A673 (cell line): ENCODE results near the gene TGM1. TPM values are rescaled to one million over a fixed set of nuclear protein-coding genes. Genes with fewer than 3 reads are reported as not detected.

Source experiments
- BruUV-seq: library from RNA; stranded (reverse); fragments of 400-500 nt; replicated peaks from 2 replicates; lab custom pipeline; 2021; lab: Mats Ljungman, UMichigan
- CTCF ChIA-PET: fragments of 300-600 bp; sonication (Branson Sonifier 250); formaldehyde crosslinking; loops from one replicate; lab custom pipeline; 2022; ENCODE audit warnings: antibody characterized with exemption; lab: Charles Lee
- POLR2A ChIA-PET: fragments of 300-600 bp; sonication (Branson Sonifier 250); formaldehyde crosslinking; loops from one replicate; lab custom pipeline; 2022; ENCODE audit warnings: antibody characterized with exemption; ENCODE audit not compliant: low non-redundant PET; lab: Charles Lee
- DNase-seq: peaks from one replicate; pipeline ENCODE4 v3.0.0-alpha.2; 2015; ENCODE audit warnings: low spot score
- H3K27ac ChIP-seq: fragments of 200-600 bp; sonication (generic); 2 replicates; pipeline ENCODE4 v1.5.1; 2016; ENCODE audit warnings: mixed run types, low read depth, mild to moderate bottlenecking, mixed read lengths, antibody characterized with exemption, low read length; ENCODE audit not compliant: poor library complexity, severe bottlenecking
- H3K27me3 ChIP-seq: fragments of 200-600 bp; sonication (generic); replicated peaks from 2 replicates; pipeline ENCODE4 v1.6.1; 2017; ENCODE audit warnings: mixed run types, low read depth, mild to moderate bottlenecking, mixed read lengths, antibody characterized with exemption, low read length; ENCODE audit not compliant: insufficient read depth, poor library complexity
- H3K36me3 ChIP-seq: fragments of 200-600 bp; sonication (generic); 2 replicates; pipeline ENCODE4 v1.6.1; 2016; ENCODE audit warnings: mixed run types, mild to moderate bottlenecking, mixed read lengths, antibody characterized with exemption, low read length; ENCODE audit not compliant: insufficient read depth, poor library complexity, severe bottlenecking
- H3K4me1 ChIP-seq: fragments of 200-600 bp; sonication (generic); 2 replicates; pipeline ENCODE4 v1.6.1; 2017; ENCODE audit warnings: mixed run types, mild to moderate bottlenecking, mixed read lengths, antibody characterized with exemption, low read length; ENCODE audit not compliant: insufficient read depth, poor library complexity, severe bottlenecking
- H3K4me3 ChIP-seq: fragments of 200-600 bp; sonication (generic); 2 replicates; pipeline ENCODE4 v1.5.1; 2016; ENCODE audit warnings: low read depth, mixed run types, mild to moderate bottlenecking, mixed read lengths, low read length; ENCODE audit not compliant: poor library complexity, severe bottlenecking
- H3K9me3 ChIP-seq: fragments of 200-600 bp; sonication (generic); 2 replicates; pipeline ENCODE4 v1.6.1; 2016; ENCODE audit warnings: mixed run types, low read depth, mild to moderate bottlenecking, mixed read lengths, antibody characterized with exemption, low read length; ENCODE audit not compliant: poor library complexity, severe bottlenecking
- CTCF ChIP-seq: fragments of 300-800, 200-600 bp; sonication (generic); conservative IDR thresholded peaks from 2 replicates; pipeline ENCODE4 v1.5.1; 2017; ENCODE audit warnings: low read depth, mild to moderate bottlenecking, antibody characterized with exemption, low read length, moderate library complexity, mixed read lengths
- EZH2 ChIP-seq: fragments of 200-600 bp; sonication (generic); IDR thresholded peaks from 2 replicates; pipeline ENCODE4 v1.6.1; 2017; ENCODE audit warnings: borderline replicate concordance, low read depth, mild to moderate bottlenecking, mixed read lengths, antibody characterized with exemption, low read length; ENCODE audit not compliant: poor library complexity, severe bottlenecking
- intact Hi-C: fragments of 100-400 bp; cut with micrococcal nuclease; formaldehyde crosslinking; loops from one replicate; pipeline ENCODE4 v1.10.0; 2022; ENCODE audit not compliant: unreplicated experiment
- total RNA-seq: library from RNA; stranded (reverse); gene quantifications from 2 replicates; pipeline ENCODE4 v1.2.3, GENCODE V29; 2021

The TGM1 gene
- total RNA-seq, 1 experiment from 2014 or later = 1.5 TPM

GRCh38 chr14:24310646-24311604 lies 47.9 kb upstream of the TGM1 start, which contains the start of gene LTB4R:
TSS of gene LTB4R (plus strand) at chr14:24311502. CDS start at chr14:24315652, 4,150 bp downstream.
- no peaks in the 10 kb centered on the region for H3K27me3 ChIP-seq
- ChIA-PET CTCF (interaction anchor here (0.6 to 1.1 kb wide), 3 partner anchors 11 to 121 kb away, joined by 3 to 10 read pairs (median 3); no protein-coding TSS in a partner anchor), POLR2A (interaction anchor here (0.6 kb wide), 1 partner anchor 122 kb away, joined by 5 read pairs; the partner anchor contains the start of gene IPO4)
- H3K36me3 ChIP-seq = peaks cover 6% of the 10 kb centered on the region
- peak; percentile 15; the same call in 1 of the 2 replicates for TF ChIP-seq CTCF
- TF ChIP-seq EZH2 = no peak
- no peak within 1 kb of the TSS for H3K4me3 ChIP-seq
- no peaks in the 10 kb centered on the region for H3K9me3 ChIP-seq
- BruUV-seq = no TSS peak
- H3K4me1 ChIP-seq = peaks cover 13% of the 10 kb centered on the region
- intact Hi-C loops = no loop called here
- peak; percentile 54 for DNase-seq
- no peak within 1 kb of the TSS for H3K27ac ChIP-seq

- intact Hi-C loops = no loop called here
- DNase-seq = no peak
- Histone ChIP-seq H3K27ac (no peak overlapping the region), H3K4me1 (peaks cover 13% of the 10 kb centered on the region), H3K27me3 (no peaks in the 10 kb centered on the region), H3K9me3 (no peaks in the 10 kb centered on the region), H3K4me3 (no peak overlapping the region), H3K36me3 (peaks cover 10% of the 10 kb centered on the region)
- CTCF ChIA-PET = interaction anchor here (1.1 kb wide), 1 partner anchor 121 kb away, joined by 3 read pairs; no protein-coding TSS in a partner anchor
- no TSS peak for BruUV-seq
- no peak for TF ChIP-seq CTCF
- no peak for TF ChIP-seq EZH2
- POLR2A ChIA-PET = interaction anchor here (1.6 kb wide), 1 partner anchor 10 kb away, joined by 4 read pairs; the partner anchor contains the start of genes DHRS1 and NOP9
These were observed 47.3 kb upstream of the TGM1 start for GRCh38 chr14:24310265-24310645.

DNA sequence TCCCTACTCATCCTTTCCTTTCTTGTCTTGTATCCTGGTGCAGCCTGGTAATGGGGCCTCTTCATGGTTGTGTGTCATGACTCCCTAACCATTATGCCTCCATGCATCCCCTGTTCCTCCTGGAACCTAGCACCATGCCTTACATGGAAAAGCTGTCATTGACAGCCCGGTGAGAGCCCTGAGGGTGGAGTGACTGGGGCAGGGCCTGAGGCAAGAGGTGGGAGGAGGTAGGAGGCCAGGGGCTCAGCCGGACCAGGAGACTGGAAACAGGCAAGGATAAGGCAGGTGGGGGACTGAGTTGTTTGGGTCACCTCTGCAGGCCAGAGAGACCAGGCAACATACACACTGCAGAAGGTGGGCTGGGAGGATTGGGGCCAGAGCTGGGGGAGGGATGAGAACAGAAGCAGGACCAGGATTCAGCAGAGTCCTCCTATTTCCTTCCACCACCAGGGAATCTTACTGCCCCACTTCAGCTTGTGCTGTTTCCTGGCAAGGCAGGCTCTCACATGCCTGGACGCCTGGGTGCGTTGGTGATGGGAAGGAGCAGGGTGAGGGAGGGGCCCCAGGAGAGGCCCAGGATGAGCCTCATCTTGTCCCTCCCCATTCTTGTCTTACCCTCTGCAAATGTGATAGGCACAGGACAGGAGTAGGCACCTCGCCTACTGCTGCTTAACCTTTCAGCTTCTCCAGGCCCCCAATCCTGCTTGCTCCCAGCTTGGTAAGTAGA lies 46.7 kb upstream of the TGM1 start, which contains the start of gene LTB4R2:
LTB4R2 (plus strand) TSS at position 603 of the 727 bp plus-strand sequence. CDS start 525 bp downstream, outside the sequence.
- Histone ChIP-seq H3K36me3 (peaks cover 16% of the 10 kb centered on the region), H3K27me3 (no peaks in the 10 kb centered on the region), H3K4me3 (no peak within 1 kb of the TSS), H3K27ac (no peak within 1 kb of the TSS), H3K4me1 (peaks cover 13% of the 10 kb centered on the region), H3K9me3 (no peaks in the 10 kb centered on the region)
- POLR2A ChIA-PET = interaction anchor here (1.6 kb wide), 1 partner anchor 10 kb away, joined by 4 read pairs; the partner anchor contains the start of genes DHRS1 and NOP9
- CTCF ChIA-PET = interaction anchor here (1.1 kb wide), 1 partner anchor 122 kb away, joined by 3 read pairs; no protein-coding TSS in a partner anchor
- DNase-seq = no peak
- no TSS peak for BruUV-seq
- TF ChIP-seq EZH2 (no peak), CTCF (no peak)
- intact Hi-C loops = no loop called here
